Measurements from ENCODE around the gene RALBP1. TPM values are rescaled to one million over a fixed set of nuclear protein-coding genes. Genes with fewer than 3 reads are reported as not detected.

The RALBP1 gene
- total RNA-seq, 2 donors from 2014 or later: 22.1 to 29.6 TPM

DNA sequence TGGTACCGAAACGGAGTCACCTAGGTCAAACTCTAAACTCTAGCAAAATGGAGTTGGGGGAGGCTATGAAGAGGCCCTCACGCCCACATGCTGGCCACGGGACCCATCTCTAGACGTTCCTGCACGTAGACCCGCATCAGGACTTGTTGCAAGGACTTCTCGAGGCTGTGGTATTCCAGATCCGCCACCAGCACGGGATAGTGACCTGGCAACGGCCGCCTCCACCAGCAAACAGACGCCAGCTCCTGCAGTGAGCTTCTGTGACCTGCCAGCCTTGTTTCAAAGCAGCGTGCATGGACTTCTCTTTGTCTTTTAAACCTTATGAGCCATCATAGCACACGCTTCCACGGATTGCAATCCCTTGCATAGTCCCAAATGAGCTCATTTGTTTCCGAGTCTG, 40.3 kb upstream of the RALBP1 start:
- Histone ChIP-seq H3K27me3 (no peaks in the 10 kb centered on the region), H3K9me3 (no peaks in the 10 kb centered on the region), H3K4me3 (no peak overlapping the region), H3K36me3 (replicated peaks in 1 of 2; ENCODE audit: insufficient read depth in 1 of 2, low read depth in 2 of 2) (no peaks in the 10 kb centered on the region), H3K27ac (no peak overlapping the region), H3K4me1 (no peaks in the 10 kb centered on the region)
- intact Hi-C loops (cut with DNase I): no loop called here
- ATAC-seq (no peak), DNase-seq (no peak)
- TF ChIP-seq, protein P1, sequence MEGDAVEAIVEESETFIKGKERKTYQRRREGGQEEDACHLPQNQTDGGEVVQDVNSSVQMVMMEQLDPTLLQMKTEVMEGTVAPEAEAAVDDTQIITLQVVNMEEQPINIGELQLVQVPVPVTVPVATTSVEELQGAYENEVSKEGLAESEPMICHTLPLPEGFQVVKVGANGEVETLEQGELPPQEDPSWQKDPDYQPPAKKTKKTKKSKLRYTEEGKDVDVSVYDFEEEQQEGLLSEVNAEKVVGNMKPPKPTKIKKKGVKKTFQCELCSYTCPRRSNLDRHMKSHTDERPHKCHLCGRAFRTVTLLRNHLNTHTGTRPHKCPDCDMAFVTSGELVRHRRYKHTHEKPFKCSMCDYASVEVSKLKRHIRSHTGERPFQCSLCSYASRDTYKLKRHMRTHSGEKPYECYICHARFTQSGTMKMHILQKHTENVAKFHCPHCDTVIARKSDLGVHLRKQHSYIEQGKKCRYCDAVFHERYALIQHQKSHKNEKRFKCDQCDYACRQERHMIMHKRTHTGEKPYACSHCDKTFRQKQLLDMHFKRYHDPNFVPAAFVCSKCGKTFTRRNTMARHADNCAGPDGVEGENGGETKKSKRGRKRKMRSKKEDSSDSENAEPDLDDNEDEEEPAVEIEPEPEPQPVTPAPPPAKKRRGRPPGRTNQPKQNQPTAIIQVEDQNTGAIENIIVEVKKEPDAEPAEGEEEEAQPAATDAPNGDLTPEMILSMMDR (IDR thresholded peaks at IDR 0.05): no peak
- TF ChIP-seq POLR2A (IDR thresholded peaks at IDR 0.05): no peak
- 91% methylated on average over 17 of the region's 17 CpGs for WGBS, 2 donors

DNA sequence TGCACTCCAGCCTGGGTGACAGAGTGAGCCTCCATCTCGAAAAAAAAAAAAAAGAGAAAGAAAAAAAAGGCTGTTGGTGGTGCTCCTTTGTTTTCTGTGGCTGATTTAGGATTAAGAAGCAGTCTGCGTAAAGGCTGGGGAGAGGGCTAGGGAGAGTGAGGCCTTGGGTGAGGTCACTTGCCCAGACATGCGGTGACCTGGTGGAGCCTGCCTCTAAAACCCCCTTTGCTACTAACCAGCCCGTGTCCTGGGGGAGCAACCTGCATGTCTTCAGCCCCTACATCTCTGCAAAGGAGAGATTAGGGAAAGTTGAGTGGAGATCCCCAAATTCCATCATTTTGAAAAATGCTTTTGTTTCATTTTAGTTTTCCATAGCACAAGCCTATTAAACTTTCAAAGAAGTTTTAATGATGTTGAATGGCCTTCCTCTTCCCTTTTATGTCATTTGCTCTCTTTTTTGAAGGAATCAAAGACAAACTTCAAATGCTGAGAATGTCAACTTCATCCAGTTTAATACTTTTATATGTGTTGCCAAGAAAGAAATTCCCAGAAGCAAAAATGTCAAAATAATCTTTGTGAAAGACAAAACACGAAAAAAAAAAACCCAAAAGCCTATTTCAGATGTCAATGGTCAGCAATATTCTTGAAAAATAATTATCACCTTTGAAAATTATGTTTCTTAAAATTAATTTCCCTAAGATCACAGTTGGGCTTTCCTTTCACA, 38.9 kb upstream of the RALBP1 start:
- no peaks in the 10 kb centered on the region for H3K9me3 ChIP-seq
- no peaks in the 10 kb centered on the region for H3K36me3 ChIP-seq (replicated peaks in 1 of 2; ENCODE audit: insufficient read depth in 1 of 2, low read depth in 2 of 2)
- H3K27ac ChIP-seq: no peak overlapping the region
- no peaks in the 10 kb centered on the region for H3K4me1 ChIP-seq
- 57 to 58% methylated on average over 5 of the region's 5 CpGs for WGBS, 2 donors
- no peak overlapping the region for H3K4me3 ChIP-seq
- intact Hi-C loops (cut with DNase I): no loop called here
- H3K27me3 ChIP-seq: no peaks in the 10 kb centered on the region
- no peak for ATAC-seq
- TF ChIP-seq POLR2A (IDR thresholded peaks at IDR 0.05): no peak
- TF ChIP-seq, protein P1 (IDR thresholded peaks at IDR 0.05): no peak
- no peak for DNase-seq

DNA sequence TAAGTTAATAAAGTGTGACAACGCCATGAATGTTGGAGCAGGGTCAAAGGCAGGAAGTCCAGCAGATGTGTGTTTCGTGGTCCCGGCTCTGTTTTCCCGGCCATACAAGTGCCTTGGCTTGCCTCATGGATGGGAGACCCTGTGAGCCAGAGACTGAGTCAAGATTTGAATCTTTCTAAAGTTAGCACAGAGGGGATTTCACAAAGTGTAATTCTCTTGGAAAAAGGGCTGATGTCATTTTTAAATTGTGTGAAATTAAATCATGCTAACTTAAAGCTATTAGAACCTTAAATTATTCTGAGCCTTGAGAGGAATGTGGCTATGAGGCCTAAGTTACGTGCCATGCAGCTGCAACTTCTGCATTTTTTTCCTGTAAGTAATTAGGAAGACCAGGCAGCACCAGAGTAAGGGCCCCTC, 38.3 kb upstream of the RALBP1 start:
- intact Hi-C loops (cut with DNase I): no loop called here
- 59 to 61% methylated on average over 5 of the region's 5 CpGs for WGBS, 2 donors
- H3K9me3 ChIP-seq: no peaks in the 10 kb centered on the region
- H3K36me3 ChIP-seq (replicated peaks in 1 of 2; ENCODE audit: insufficient read depth in 1 of 2, low read depth in 2 of 2): no peaks in the 10 kb centered on the region
- TF ChIP-seq POLR2A (IDR thresholded peaks at IDR 0.05): no peak
- TF ChIP-seq, protein P1 (IDR thresholded peaks at IDR 0.05): no peak
- H3K27me3 ChIP-seq: no peaks in the 10 kb centered on the region
- H3K4me3 ChIP-seq: no peak overlapping the region
- H3K4me1 ChIP-seq: no peaks in the 10 kb centered on the region
- ATAC-seq: no peak
- H3K27ac ChIP-seq: no peak overlapping the region
- no peak for DNase-seq

DNA sequence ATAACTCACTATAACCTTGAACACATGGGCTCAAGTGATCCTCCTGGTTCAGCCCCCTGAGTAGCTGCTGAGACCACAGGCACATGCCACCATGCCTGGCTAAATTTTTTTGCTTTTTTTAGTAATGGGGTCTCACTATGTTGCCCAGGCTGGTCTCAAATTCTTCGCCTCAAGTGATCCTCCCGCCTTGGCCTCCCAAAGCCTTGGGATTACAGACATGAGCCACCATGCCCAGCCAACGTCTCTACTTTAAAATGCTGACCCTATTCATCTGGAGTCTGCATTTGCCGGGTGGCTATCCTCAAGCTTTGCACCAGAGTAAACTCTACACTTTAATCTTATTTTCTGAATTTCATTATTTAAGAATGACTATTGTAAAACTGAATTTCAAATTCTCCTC, 37.6 kb upstream of the RALBP1 start:
- 86 to 91% methylated on average over 4 of the region's 4 CpGs for WGBS, 2 donors
- no peak for TF ChIP-seq POLR2A (IDR thresholded peaks at IDR 0.05)
- TF ChIP-seq, protein P1 (IDR thresholded peaks at IDR 0.05): no peak
- Histone ChIP-seq H3K36me3 (replicated peaks in 1 of 2; ENCODE audit: insufficient read depth in 1 of 2, low read depth in 2 of 2) (no peaks in the 10 kb centered on the region), H3K27me3 (no peaks in the 10 kb centered on the region), H3K4me3 (no peak overlapping the region), H3K4me1 (no peaks in the 10 kb centered on the region), H3K9me3 (no peaks in the 10 kb centered on the region), H3K27ac (no peak overlapping the region)
- intact Hi-C loops (cut with DNase I): no loop called here
- DNase-seq: no peak
- no peak for ATAC-seq

DNA sequence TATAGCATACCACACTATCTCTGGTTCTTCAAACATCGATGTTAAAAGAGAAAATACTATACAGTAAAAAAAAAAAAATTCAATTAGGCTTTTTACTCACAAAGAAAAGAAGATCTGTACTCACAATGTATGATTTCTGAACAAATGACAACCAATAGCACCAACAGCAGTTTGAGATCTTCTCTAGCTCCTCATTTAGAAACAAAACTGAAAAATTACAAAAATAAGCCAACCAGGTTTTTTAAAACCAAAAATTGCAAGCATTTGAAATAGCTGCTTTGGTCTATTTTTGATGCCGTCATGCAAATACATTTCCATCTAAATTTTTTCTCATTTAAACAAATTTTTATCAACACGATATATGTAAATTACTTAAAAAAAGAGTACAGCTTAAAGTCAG, 34.3 kb upstream of the RALBP1 start:
- H3K27ac ChIP-seq: no peak overlapping the region
- intact Hi-C loops (cut with DNase I): no loop called here
- no peaks in the 10 kb centered on the region for H3K36me3 ChIP-seq (replicated peaks in 1 of 2; ENCODE audit: insufficient read depth in 1 of 2, low read depth in 2 of 2)
- no peaks in the 10 kb centered on the region for H3K27me3 ChIP-seq
- 82 to 87% methylated on average over 3 of the region's 3 CpGs for WGBS, 2 donors
- DNase-seq: no peak
- no peak for ATAC-seq
- H3K9me3 ChIP-seq: no peaks in the 10 kb centered on the region
- no peak overlapping the region for H3K4me3 ChIP-seq
- no peaks in the 10 kb centered on the region for H3K4me1 ChIP-seq
- TF ChIP-seq, protein P1 (IDR thresholded peaks at IDR 0.05): no peak
- TF ChIP-seq POLR2A (IDR thresholded peaks at IDR 0.05): no peak

All from body of pancreas (tissue), 4 donors.